NCI-H2196 treated with DMSO at 0.1 percent for 48 hours (cell line): Measurements from ENCODE around the gene CENPE.

Experiments used
- DNase-seq: peaks from one replicate; lab custom pipeline; 2025; ENCODE audit not compliant: unreplicated experiment; lab: John Stamatoyannopoulos, UW

CENPE gene

GRCh38 chr4:103079621-103080020, 118.5 kb downstream of the CENPE start:
- DNase-seq = no peak

- DNase-seq = no peak
These were observed 121.3 kb downstream of the CENPE start, which contains the start of gene SLC9B2 for GRCh38 chr4:103076747-103077347. Gene SLC9B2, minus strand, starts transcription at chr4:103076761. Its CDS starts 9,211 bp downstream, at chr4:103067550.

- no peak for DNase-seq
These were observed 122.0 kb downstream of the CENPE start for GRCh38 chr4:103075894-103076746.

GRCh38 chr4:103075435-103075893, 122.7 kb downstream of the CENPE start:
- DNase-seq = no peak

GRCh38 chr4:103074744-103075434, 123.3 kb downstream of the CENPE start:
- no peak for DNase-seq

GRCh38 chr4:103073792-103074438, 124.2 kb downstream of the CENPE start:
- no peak for DNase-seq

GRCh38 chr4:103067841-103068547, 130.1 kb downstream of the CENPE start:
- DNase-seq = no peak

GRCh38 chr4:103060453-103061148, 137.5 kb downstream of the CENPE start:
- no peak for DNase-seq
